ENCODE measurements around the gene IL19. TPM values are rescaled to one million over a fixed set of nuclear protein-coding genes. Genes with fewer than 3 reads are reported as not detected.
A peak's percentile ranks its signal among the peaks of the same experiment; 100 is the strongest.
"Not testable (repeated sequence)": the region's sequence is repeated elsewhere in the genome, so short reads cannot be mapped to it uniquely, and the experiment has no call there.

Gene IL19
- total and polyA plus RNA-seq, 2 donors, result 0.28 to 1.0 TPM

DNA sequence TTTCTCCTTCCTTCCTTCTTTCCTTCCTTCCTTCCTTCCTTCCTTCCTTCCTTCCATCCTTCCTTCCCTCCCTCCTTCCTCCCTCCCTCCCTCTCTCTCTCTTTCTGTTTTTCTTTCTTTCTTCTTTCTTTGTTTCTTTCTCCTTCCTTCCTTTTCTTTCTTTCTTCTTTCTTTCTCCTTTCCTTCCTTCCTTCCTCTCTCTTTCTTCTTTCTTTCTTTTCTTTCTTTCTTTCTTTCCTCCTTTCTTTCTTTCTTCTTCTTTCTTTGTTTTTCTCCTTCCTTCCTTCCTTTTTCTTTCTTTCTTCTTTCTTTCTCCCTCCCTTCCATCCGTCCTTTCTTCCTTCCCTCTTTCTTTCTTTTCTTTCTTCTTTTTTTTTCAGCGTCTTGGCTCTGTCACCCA lies 18.1 kb upstream of the IL19 start:
- H3K27ac ChIP-seq (ENCODE audit: low read depth in 1 of 2, low read length in 1 of 2), result no peak overlapping the region
- no peaks in the 10 kb centered on the region for H3K36me3 ChIP-seq (ENCODE audit: control insufficient read depth in 2 of 2, insufficient read depth in 2 of 2, low read length in 1 of 2)
- WGBS, result 98% methylated on average over 2 of the region's 2 CpGs

DNA sequence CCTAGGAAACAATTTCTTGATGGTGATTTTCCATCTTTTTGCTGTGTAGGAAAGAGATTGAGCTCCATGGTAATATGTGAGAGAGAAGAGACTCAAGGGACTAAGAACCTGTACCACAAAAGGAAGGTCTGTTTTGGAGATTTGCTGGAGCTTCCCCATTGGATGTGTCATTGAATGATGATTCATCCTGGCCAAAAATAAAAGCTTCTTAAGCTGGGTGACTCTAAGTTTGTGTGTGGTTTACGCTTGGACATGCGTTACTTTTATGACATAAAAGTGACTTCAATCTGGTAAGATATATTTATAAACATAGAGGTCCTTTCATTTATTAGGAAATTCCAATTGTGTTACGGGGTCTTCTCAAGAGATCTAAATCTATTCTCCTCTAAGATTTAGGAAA lies 17.4 kb upstream of the IL19 start:
- peaks cover 14 to 16% of the 10 kb centered on the region in 2 donors for H3K4me1 ChIP-seq (ENCODE audit: control insufficient read depth in 2 of 2, insufficient read depth in 2 of 2, low read length in 2 of 2)
- no peak overlapping the region for H3K27ac ChIP-seq (ENCODE audit: low read depth in 1 of 2, low read length in 1 of 2)
- no peak for DNase-seq (ENCODE audit: low read depth in 6 of 9, low spot score in 9 of 9)
- no peaks in the 10 kb centered on the region for H3K9me3 ChIP-seq (ENCODE audit: control insufficient read depth in 2 of 2, insufficient read depth in 1 of 2, low read length in 1 of 2)
- H3K4me3 ChIP-seq (ENCODE audit: low read length in 2 of 2), result no peak overlapping the region
- H3K27me3 ChIP-seq (ENCODE audit: control insufficient read depth in 2 of 2, insufficient read depth in 1 of 2, low read length in 1 of 2), result no peaks in the 10 kb centered on the region
- 97% methylated on average over 3 of the region's 3 CpGs for WGBS
- H3K36me3 ChIP-seq (ENCODE audit: control insufficient read depth in 2 of 2, insufficient read depth in 2 of 2, low read length in 1 of 2), result no peaks in the 10 kb centered on the region

More for the DNA sequence above, 18.1 kb upstream of the IL19 start:
- no peak for DNase-seq (ENCODE audit: low read depth in 6 of 9, low spot score in 9 of 9)
- H3K9me3 ChIP-seq (ENCODE audit: control insufficient read depth in 2 of 2, insufficient read depth in 1 of 2, low read length in 1 of 2), result no peaks in the 10 kb centered on the region
- H3K4me3 ChIP-seq (ENCODE audit: low read length in 2 of 2), result no peak overlapping the region
- H3K4me1 ChIP-seq (ENCODE audit: control insufficient read depth in 2 of 2, insufficient read depth in 2 of 2, low read length in 2 of 2), result peaks cover 8 to 9% of the 10 kb centered on the region in 2 donors
- no peaks in the 10 kb centered on the region for H3K27me3 ChIP-seq (ENCODE audit: control insufficient read depth in 2 of 2, insufficient read depth in 1 of 2, low read length in 1 of 2)

- H3K9me3 ChIP-seq (ENCODE audit: control insufficient read depth in 2 of 2, insufficient read depth in 1 of 2, low read length in 1 of 2), result no peaks in the 10 kb centered on the region
- H3K36me3 ChIP-seq (ENCODE audit: control insufficient read depth in 2 of 2, insufficient read depth in 2 of 2, low read length in 1 of 2), result no peaks in the 10 kb centered on the region
- no peak overlapping the region for H3K4me3 ChIP-seq (ENCODE audit: low read length in 2 of 2)
- peaks cover 14 to 22% of the 10 kb centered on the region in 2 donors for H3K4me1 ChIP-seq (ENCODE audit: control insufficient read depth in 2 of 2, insufficient read depth in 2 of 2, low read length in 2 of 2)
- no peaks in the 10 kb centered on the region for H3K27me3 ChIP-seq (ENCODE audit: control insufficient read depth in 2 of 2, insufficient read depth in 1 of 2, low read length in 1 of 2)
- H3K27ac ChIP-seq (ENCODE audit: low read depth in 1 of 2, low read length in 1 of 2), result no peak overlapping the region
- 97% methylated on average over 1 of the region's 1 CpG for WGBS
- no peak for DNase-seq (ENCODE audit: low read depth in 6 of 9, low spot score in 9 of 9)
Observed at GRCh38 chr1:206754011-206754410, 16.6 kb upstream of the IL19 start.

- Histone ChIP-seq H3K27me3 (ENCODE audit: control insufficient read depth in 2 of 2, insufficient read depth in 1 of 2, low read length in 1 of 2) (no peaks in the 10 kb centered on the region), H3K27ac (ENCODE audit: low read depth in 1 of 2, low read length in 1 of 2) (peak overlapping the region; percentile 74 to 82), H3K9me3 (ENCODE audit: control insufficient read depth in 2 of 2, insufficient read depth in 1 of 2, low read length in 1 of 2) (no peaks in the 10 kb centered on the region), H3K4me1 (ENCODE audit: control insufficient read depth in 2 of 2, insufficient read depth in 2 of 2, low read length in 2 of 2) (peaks cover 12 to 22% of the 10 kb centered on the region in 2 donors), H3K4me3 (ENCODE audit: low read length in 2 of 2) (peak overlapping the region; percentile 8 to 23), H3K36me3 (ENCODE audit: control insufficient read depth in 2 of 2, insufficient read depth in 2 of 2, low read length in 1 of 2) (no peaks in the 10 kb centered on the region)
- DNase-seq (ENCODE audit: low read depth in 6 of 9, low spot score in 9 of 9), result peak in 4 of 9 donors; percentile 50 to 84 (median 58)
- WGBS, result 28% methylated on average over 13 of the region's 13 CpGs
Observed at GRCh38 chr1:206757524-206758266, 12.9 kb upstream of the IL19 start.

DNA sequence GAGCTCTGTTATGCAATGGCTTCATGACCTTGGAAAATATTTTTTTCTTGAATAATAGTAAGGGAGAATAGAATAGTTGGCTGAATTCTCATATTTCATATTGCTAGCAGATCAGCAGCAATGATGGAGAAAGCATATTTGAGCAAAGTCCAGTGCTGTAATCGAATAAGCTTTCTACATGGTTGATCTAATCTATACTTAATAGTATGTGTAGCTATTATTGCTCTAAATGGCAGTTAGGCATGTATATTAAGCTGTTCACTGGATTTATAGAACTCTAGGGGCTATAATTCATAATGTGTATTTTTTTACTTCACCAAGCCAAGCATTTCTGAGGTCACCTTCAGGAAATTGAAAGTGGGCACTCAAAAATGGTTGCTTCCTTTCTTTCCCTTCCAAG lies 10.0 kb upstream of the IL19 start:
- Histone ChIP-seq H3K4me3 (ENCODE audit: low read length in 2 of 2) (no peak overlapping the region), H3K9me3 (ENCODE audit: control insufficient read depth in 2 of 2, insufficient read depth in 1 of 2, low read length in 1 of 2) (no peaks in the 10 kb centered on the region), H3K36me3 (ENCODE audit: control insufficient read depth in 2 of 2, insufficient read depth in 2 of 2, low read length in 1 of 2) (no peaks in the 10 kb centered on the region), H3K4me1 (ENCODE audit: control insufficient read depth in 2 of 2, insufficient read depth in 2 of 2, low read length in 2 of 2) (peaks cover 12 to 22% of the 10 kb centered on the region in 2 donors), H3K27me3 (ENCODE audit: control insufficient read depth in 2 of 2, insufficient read depth in 1 of 2, low read length in 1 of 2) (no peaks in the 10 kb centered on the region), H3K27ac (ENCODE audit: low read depth in 1 of 2, low read length in 1 of 2) (no peak overlapping the region)
- 94% methylated on average over 1 of the region's 1 CpG for WGBS
- DNase-seq (ENCODE audit: low read depth in 6 of 9, low spot score in 9 of 9), result no peak

DNA sequence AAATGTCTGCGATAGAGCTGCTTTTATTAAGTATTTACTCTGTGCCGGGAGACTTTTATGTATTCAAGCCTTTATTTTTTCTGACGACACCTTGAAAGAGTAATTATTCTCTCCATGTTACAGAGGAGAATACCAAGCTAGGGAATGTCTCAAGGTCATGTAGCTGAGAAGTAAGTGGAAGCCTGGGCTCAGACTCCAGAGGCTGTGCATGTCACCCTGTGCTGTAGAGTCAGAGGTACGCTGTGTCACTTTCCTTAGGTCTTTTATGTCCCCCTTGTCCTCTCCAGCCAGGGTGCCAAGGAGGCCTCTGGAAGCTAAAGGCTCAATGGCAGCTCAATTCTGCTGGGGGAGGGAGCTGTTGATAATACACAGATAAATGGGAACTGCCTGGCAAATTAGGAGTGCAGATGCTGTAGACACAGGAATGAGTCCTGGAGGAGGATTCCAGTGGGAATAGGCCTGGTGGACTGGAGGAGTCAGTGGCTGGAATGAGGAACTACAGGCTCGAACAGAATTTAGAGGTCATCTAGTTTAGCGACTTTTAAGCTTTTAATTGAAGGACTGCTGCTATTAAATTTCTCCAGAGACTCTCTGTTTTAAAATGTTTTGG lies 9.3 kb upstream of the IL19 start:
- Histone ChIP-seq H3K36me3 (ENCODE audit: control insufficient read depth in 2 of 2, insufficient read depth in 2 of 2, low read length in 1 of 2) (no peaks in the 10 kb centered on the region), H3K4me3 (ENCODE audit: low read length in 2 of 2) (no peak overlapping the region), H3K4me1 (ENCODE audit: control insufficient read depth in 2 of 2, insufficient read depth in 2 of 2, low read length in 2 of 2) (peaks cover 13 to 26% of the 10 kb centered on the region in 2 donors), H3K27me3 (ENCODE audit: control insufficient read depth in 2 of 2, insufficient read depth in 1 of 2, low read length in 1 of 2) (no peaks in the 10 kb centered on the region), H3K9me3 (ENCODE audit: control insufficient read depth in 2 of 2, insufficient read depth in 1 of 2, low read length in 1 of 2) (no peaks in the 10 kb centered on the region), H3K27ac (ENCODE audit: low read depth in 1 of 2, low read length in 1 of 2) (no peak overlapping the region)
- WGBS, result 97% methylated on average over 6 of the region's 6 CpGs
- DNase-seq (ENCODE audit: low read depth in 6 of 9, low spot score in 9 of 9), result no peak

- not testable (repeated sequence) for H3K4me3 ChIP-seq (ENCODE audit: low read length in 2 of 2); H3K27me3 ChIP-seq (ENCODE audit: control insufficient read depth in 2 of 2, insufficient read depth in 1 of 2, low read length in 1 of 2); H3K36me3 ChIP-seq (ENCODE audit: control insufficient read depth in 2 of 2, insufficient read depth in 2 of 2, low read length in 1 of 2); DNase-seq (ENCODE audit: low read depth in 6 of 9, low spot score in 9 of 9); H3K9me3 ChIP-seq (ENCODE audit: control insufficient read depth in 2 of 2, insufficient read depth in 1 of 2, low read length in 1 of 2); H3K27ac ChIP-seq (ENCODE audit: low read depth in 1 of 2, low read length in 1 of 2)
- 96% methylated on average over 12 of the region's 12 CpGs for WGBS
- peaks cover 12 to 29% of the 10 kb centered on the region in 2 donors for H3K4me1 ChIP-seq (ENCODE audit: control insufficient read depth in 2 of 2, insufficient read depth in 2 of 2, low read length in 2 of 2)
Observed at GRCh38 chr1:206762741-206763364, 7.7 kb upstream of the IL19 start.

- H3K27me3 ChIP-seq (ENCODE audit: control insufficient read depth in 2 of 2, insufficient read depth in 1 of 2, low read length in 1 of 2), result not testable (repeated sequence)
- 16% methylated on average over 1 of the region's 1 CpG for WGBS
Observed at GRCh38 chr1:206765771-206766170, 4.8 kb upstream of the IL19 start.

GRCh38 chr1:206766251-206766856 lies 4.2 kb upstream of the IL19 start:
- Histone ChIP-seq H3K4me3 (ENCODE audit: low read length in 2 of 2) (no peak overlapping the region), H3K4me1 (ENCODE audit: control insufficient read depth in 2 of 2, insufficient read depth in 2 of 2, low read length in 2 of 2) (peaks cover 39 to 53% of the 10 kb centered on the region in 2 donors), H3K27ac (ENCODE audit: low read depth in 1 of 2, low read length in 1 of 2) (no peak overlapping the region), H3K9me3 (ENCODE audit: control insufficient read depth in 2 of 2, insufficient read depth in 1 of 2, low read length in 1 of 2) (no peaks in the 10 kb centered on the region), H3K27me3 (ENCODE audit: control insufficient read depth in 2 of 2, insufficient read depth in 1 of 2, low read length in 1 of 2) (no peaks in the 10 kb centered on the region), H3K36me3 (ENCODE audit: control insufficient read depth in 2 of 2, insufficient read depth in 2 of 2, low read length in 1 of 2) (no peaks in the 10 kb centered on the region)
- DNase-seq (ENCODE audit: low read depth in 6 of 9, low spot score in 9 of 9), result peak in 5 of 9 donors; percentile 45 to 80 (median 59)
- WGBS, result 13% methylated on average over 8 of the region's 8 CpGs

More at GRCh38 chr1:206765771-206766170, 4.8 kb upstream of the IL19 start:
- not testable (repeated sequence) for H3K27ac ChIP-seq (ENCODE audit: low read depth in 1 of 2, low read length in 1 of 2); DNase-seq (ENCODE audit: low read depth in 6 of 9, low spot score in 9 of 9); H3K4me3 ChIP-seq (ENCODE audit: low read length in 2 of 2); H3K9me3 ChIP-seq (ENCODE audit: control insufficient read depth in 2 of 2, insufficient read depth in 1 of 2, low read length in 1 of 2); H3K36me3 ChIP-seq (ENCODE audit: control insufficient read depth in 2 of 2, insufficient read depth in 2 of 2, low read length in 1 of 2)
- H3K4me1 ChIP-seq (ENCODE audit: control insufficient read depth in 2 of 2, insufficient read depth in 2 of 2, low read length in 2 of 2), result peaks cover 34 to 48% of the 10 kb centered on the region in 2 donors
